Central memory CD8-positive, alpha-beta T cell (primary cell): ENCODE measurements around the gene SLC25A46.
"Not testable (repeated sequence)": the region's sequence is repeated elsewhere in the genome, so short reads cannot be mapped to it uniquely, and the experiment has no call there.

Source experiments
- ATAC-seq: fragments of 150-1000 bp; cut with Tn5 transposase; replicated peaks from 2 replicates; pipeline ENCODE4 v1.10.0; 2022; ENCODE audit warnings: mild to moderate bottlenecking, moderate FRiP score, moderate number of reproducible peaks; ENCODE audit not compliant: poor library complexity, severe bottlenecking; ENCODE audit errors: extremely low read depth
- DNase-seq, 2 donors: peaks; one replicate each; pipeline ENCODE4 v3.0.0; 2021; ENCODE audit warnings: low spot score in 2 of 2
- H3K27ac Mint-ChIP-seq: one replicate; pipeline ENCODE4 v1.8.0; 2022; ENCODE audit warnings: low read depth, mild to moderate bottlenecking, moderate library complexity, mixed read lengths
- H3K27me3 Mint-ChIP-seq: one replicate; pipeline ENCODE4 v1.8.0; 2022; ENCODE audit warnings: mixed read lengths
- H3K36me3 Mint-ChIP-seq: one replicate; pipeline ENCODE4 v1.8.0; 2022; ENCODE audit warnings: mild to moderate bottlenecking, moderate library complexity, mixed read lengths; ENCODE audit not compliant: insufficient read depth
- H3K4me1 Mint-ChIP-seq: one replicate; pipeline ENCODE4 v1.8.0; 2022; ENCODE audit warnings: mixed read lengths
- H3K4me3 Mint-ChIP-seq: one replicate; pipeline ENCODE4 v1.8.0; 2022; ENCODE audit warnings: mild to moderate bottlenecking, moderate library complexity, mixed read lengths
- H3K9me3 Mint-ChIP-seq: one replicate; pipeline ENCODE4 v1.8.0; 2022; ENCODE audit warnings: mixed read lengths

SLC25A46 gene

DNA sequence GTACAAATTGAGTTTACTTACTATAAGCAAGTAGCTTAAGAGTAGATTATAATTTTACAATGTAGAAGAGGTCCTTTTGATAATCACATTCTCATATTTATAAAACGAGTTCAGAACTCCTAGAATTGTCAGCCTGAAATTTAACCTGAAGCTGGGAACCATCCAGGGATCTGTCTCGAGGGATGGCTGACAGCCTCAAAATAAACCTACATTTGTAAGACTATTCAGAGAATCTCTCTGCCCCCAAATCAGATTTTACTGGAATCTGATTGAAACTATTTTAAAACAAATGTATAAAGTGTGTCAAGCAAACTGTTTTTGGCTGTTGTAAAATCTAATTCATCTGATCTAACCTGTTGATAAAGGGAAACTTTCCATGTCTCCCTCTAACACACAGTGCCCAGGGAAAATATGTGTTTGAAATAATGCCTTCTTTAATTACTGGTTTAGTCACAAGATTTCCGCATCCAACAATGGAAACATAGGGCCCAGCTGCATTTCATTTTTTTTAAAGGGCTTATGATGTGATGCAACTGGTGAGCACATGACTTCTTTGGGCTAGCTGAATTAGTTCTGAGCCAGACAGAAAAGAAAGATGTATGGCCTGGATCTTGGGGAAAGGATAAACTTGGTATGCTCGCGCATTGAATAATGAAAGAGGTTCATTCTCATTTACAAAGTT is 30.3 kb downstream of the SLC25A46 start:
- Mint-ChIP-seq H3K27ac (no peak overlapping the region), H3K9me3 (no peaks in the 10 kb centered on the region), H3K27me3 (no peaks in the 10 kb centered on the region), H3K4me3 (no peak overlapping the region), H3K36me3 (no peaks in the 10 kb centered on the region), H3K4me1 (no peaks in the 10 kb centered on the region)
- ATAC-seq (no peak), DNase-seq (no peak)

- DNase-seq (no peak), ATAC-seq (no peak)
- no peaks in the 10 kb centered on the region for H3K9me3 Mint-ChIP-seq
- no peaks in the 10 kb centered on the region for H3K36me3 Mint-ChIP-seq
- no peak overlapping the region for H3K27ac Mint-ChIP-seq
- H3K27me3 Mint-ChIP-seq = no peaks in the 10 kb centered on the region
- H3K4me3 Mint-ChIP-seq = no peak overlapping the region
- H3K4me1 Mint-ChIP-seq = no peaks in the 10 kb centered on the region
Observed at GRCh38 chr5:110770286-110770685, 31.5 kb downstream of the SLC25A46 start.

- Mint-ChIP-seq H3K36me3 (no peaks in the 10 kb centered on the region), H3K27me3 (peaks cover 7% of the 10 kb centered on the region), H3K27ac (no peak overlapping the region), H3K4me3 (no peak overlapping the region), H3K9me3 (no peaks in the 10 kb centered on the region), H3K4me1 (no peaks in the 10 kb centered on the region)
- DNase-seq (no peak), ATAC-seq (no peak)
Observed at GRCh38 chr5:110784901-110785300, 46.1 kb downstream of the SLC25A46 start.

DNA sequence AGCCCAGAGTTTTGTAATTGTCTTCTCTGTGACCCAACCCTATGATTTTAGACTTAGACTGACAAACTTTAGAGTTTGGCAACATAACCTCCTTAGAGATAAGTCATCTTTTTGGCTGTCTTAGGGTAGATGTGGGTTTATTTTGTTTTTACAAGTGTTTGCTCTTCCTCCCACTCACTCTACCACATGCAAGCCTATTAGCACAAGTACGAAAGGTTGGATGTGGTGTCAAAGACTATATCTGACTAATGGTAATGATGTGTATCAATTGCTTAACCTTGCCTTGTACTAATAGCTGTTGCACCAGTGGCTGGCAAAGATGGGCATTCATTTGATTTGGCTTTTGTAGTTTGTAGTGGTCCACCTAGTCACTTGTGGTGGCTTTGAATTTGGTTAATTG is 46.5 kb downstream of the SLC25A46 start:
- Mint-ChIP-seq H3K4me3 (no peak overlapping the region), H3K27ac (no peak overlapping the region), H3K4me1 (no peaks in the 10 kb centered on the region), H3K27me3 (peaks cover 7% of the 10 kb centered on the region), H3K9me3 (no peaks in the 10 kb centered on the region), H3K36me3 (no peaks in the 10 kb centered on the region)
- DNase-seq (no peak), ATAC-seq (no peak)

GRCh38 chr5:110788006-110788405 is 49.2 kb downstream of the SLC25A46 start:
- not testable (repeated sequence) for H3K9me3 Mint-ChIP-seq, H3K27ac Mint-ChIP-seq, H3K4me3 Mint-ChIP-seq, H3K27me3 Mint-ChIP-seq, H3K4me1 Mint-ChIP-seq, H3K36me3 Mint-ChIP-seq, DNase-seq, ATAC-seq

GRCh38 chr5:110790673-110791072 is 51.9 kb downstream of the SLC25A46 start:
- H3K9me3 Mint-ChIP-seq = no peaks in the 10 kb centered on the region
- no peak overlapping the region for H3K4me3 Mint-ChIP-seq
- H3K27me3 Mint-ChIP-seq = peaks cover 16% of the 10 kb centered on the region
- DNase-seq (no peak), ATAC-seq (no peak)
- H3K27ac Mint-ChIP-seq = no peak overlapping the region
- H3K4me1 Mint-ChIP-seq = no peaks in the 10 kb centered on the region
- no peaks in the 10 kb centered on the region for H3K36me3 Mint-ChIP-seq

- Mint-ChIP-seq H3K27me3 (peaks cover 42% of the 10 kb centered on the region), H3K4me1 (no peaks in the 10 kb centered on the region), H3K9me3 (no peaks in the 10 kb centered on the region), H3K4me3 (no peak overlapping the region), H3K27ac (no peak overlapping the region), H3K36me3 (no peaks in the 10 kb centered on the region)
- DNase-seq = no peak
- no peak for ATAC-seq
Observed at GRCh38 chr5:110802998-110803397, 64.2 kb downstream of the SLC25A46 start.

DNA sequence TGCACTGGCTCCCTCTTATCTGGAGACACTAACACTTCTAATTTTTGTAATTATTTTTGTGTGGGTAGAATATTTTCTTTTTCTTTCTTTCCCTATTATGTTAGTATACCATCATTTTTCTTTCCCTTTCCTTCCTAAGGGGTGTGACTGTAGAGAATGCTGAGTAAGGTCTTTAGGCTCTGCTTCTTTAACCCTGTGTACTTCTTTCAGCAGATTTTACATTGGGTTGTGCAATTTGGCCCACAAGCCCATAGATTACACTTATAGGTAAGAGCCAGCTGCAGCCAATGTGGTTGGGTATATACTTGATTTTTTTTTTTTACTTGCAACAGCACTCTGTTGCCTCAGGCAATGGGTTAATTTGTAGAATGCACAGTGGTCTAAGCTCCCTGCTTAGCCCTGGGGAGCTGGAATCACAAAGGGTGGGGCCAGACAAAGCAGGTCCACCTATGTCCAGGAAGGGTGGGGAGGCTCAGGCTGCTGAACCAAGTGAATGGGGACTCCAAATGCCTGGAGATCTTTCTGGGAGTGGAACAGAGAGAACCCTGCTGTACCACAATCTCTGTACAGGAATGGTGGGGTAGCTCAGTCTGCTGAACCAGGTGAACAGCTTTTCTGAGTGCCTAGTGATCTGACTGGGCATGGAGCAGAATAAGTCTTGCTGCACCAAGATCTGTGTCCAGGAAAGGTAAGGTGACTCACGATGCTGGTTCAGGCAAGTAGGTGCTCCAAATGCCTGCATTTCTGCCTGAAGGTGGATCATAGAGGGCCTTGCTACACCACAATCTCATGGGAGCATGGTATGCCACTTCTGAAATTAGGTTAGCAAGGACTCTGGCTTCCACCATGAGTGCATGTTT is 64.9 kb downstream of the SLC25A46 start:
- Mint-ChIP-seq H3K4me1 (no peaks in the 10 kb centered on the region), H3K4me3 (no peak overlapping the region), H3K36me3 (no peaks in the 10 kb centered on the region), H3K9me3 (no peaks in the 10 kb centered on the region), H3K27ac (no peak overlapping the region), H3K27me3 (peaks cover 42% of the 10 kb centered on the region)
- no peak for DNase-seq
- no peak for ATAC-seq

DNA sequence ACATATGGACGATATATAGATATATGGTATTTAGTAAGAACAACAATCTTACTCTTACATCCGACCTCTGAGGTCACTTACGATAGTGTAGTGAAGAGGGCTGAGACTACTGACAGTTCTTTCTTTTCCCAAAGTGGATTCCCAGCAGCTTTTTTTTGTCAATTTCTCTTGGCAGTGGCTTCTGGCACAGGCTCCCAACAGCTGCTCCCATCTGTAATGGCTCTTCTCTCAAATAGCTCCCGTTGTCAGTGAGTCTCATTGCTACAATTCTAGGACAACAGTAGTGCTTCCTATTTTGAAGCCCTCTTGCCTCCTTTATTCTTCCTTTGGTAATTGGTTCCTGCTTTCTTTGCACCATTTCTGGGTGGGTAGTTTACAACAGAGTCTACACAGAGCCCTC is 68.4 kb downstream of the SLC25A46 start:
- Mint-ChIP-seq H3K4me3 (no peak overlapping the region), H3K27me3 (peaks cover 31% of the 10 kb centered on the region), H3K36me3 (no peaks in the 10 kb centered on the region), H3K27ac (no peak overlapping the region), H3K9me3 (peaks cover 2% of the 10 kb centered on the region), H3K4me1 (no peaks in the 10 kb centered on the region)
- ATAC-seq (no peak), DNase-seq (no peak)

- Mint-ChIP-seq H3K9me3 (peaks cover 8% of the 10 kb centered on the region), H3K36me3 (no peaks in the 10 kb centered on the region), H3K4me1 (no peaks in the 10 kb centered on the region), H3K4me3 (no peak overlapping the region), H3K27me3 (peaks cover 41% of the 10 kb centered on the region), H3K27ac (no peak overlapping the region)
- no peak for DNase-seq
- no peak for ATAC-seq
Observed at GRCh38 chr5:110809006-110809405, 70.2 kb downstream of the SLC25A46 start.
